SK-N-MC (cell line): ENCODE results near the gene MTCL1.

Experiments used
- DNase-seq: peaks from one replicate; pipeline ENCODE4 v3.0.0-alpha.2; 2011; ENCODE audit warnings: low read depth, low spot score
- H3K27ac ChIP-seq: fragments of 200-600 bp; sonication (generic); 2 replicates; pipeline ENCODE4 v1.5.1; 2016; ENCODE audit warnings: mixed run types
- H3K36me3 ChIP-seq: fragments of 200-600 bp; sonication (generic); 2 replicates; pipeline ENCODE4 v1.6.1; 2017; ENCODE audit warnings: antibody characterized with exemption, low read length, mixed read lengths; ENCODE audit not compliant: insufficient read depth
- H3K4me3 ChIP-seq: fragments of 200-600 bp; sonication (generic); 2 replicates; pipeline ENCODE4 v1.5.1; 2016
- H3K9ac ChIP-seq: fragments of 200-600 bp; sonication (generic); 2 replicates; pipeline ENCODE4 v1.8.0; 2017; ENCODE audit warnings: mixed run types, mixed read lengths; ENCODE audit not compliant: insufficient read length
- H3K9me3 ChIP-seq: fragments of 200-600 bp; sonication (generic); 2 replicates; pipeline ENCODE4 v1.6.1; 2017; ENCODE audit warnings: low read depth, mild to moderate bottlenecking, antibody characterized with exemption, low read length, moderate library complexity, mixed read lengths
- EZH2 ChIP-seq: fragments of 200-600 bp; sonication (generic); IDR thresholded peaks from one replicate; pipeline ENCODE4 v1.6.1; 2017; ENCODE audit warnings: antibody characterized with exemption
- FOXP2 ChIP-seq: optimal IDR thresholded peaks from 2 replicates; pipeline ENCODE3; 2011; ENCODE audit warnings: mild to moderate bottlenecking, moderate library complexity; ENCODE audit not compliant: insufficient read depth; ENCODE audit errors: extremely low read length, control extremely low read depth
- POLR2AphosphoS5 ChIP-seq: IDR thresholded peaks from 2 replicates; pipeline ENCODE4 v1.6.1; 2012; ENCODE audit warnings: mild to moderate bottlenecking, low read depth, low read length, borderline replicate concordance

MTCL1 gene

DNA sequence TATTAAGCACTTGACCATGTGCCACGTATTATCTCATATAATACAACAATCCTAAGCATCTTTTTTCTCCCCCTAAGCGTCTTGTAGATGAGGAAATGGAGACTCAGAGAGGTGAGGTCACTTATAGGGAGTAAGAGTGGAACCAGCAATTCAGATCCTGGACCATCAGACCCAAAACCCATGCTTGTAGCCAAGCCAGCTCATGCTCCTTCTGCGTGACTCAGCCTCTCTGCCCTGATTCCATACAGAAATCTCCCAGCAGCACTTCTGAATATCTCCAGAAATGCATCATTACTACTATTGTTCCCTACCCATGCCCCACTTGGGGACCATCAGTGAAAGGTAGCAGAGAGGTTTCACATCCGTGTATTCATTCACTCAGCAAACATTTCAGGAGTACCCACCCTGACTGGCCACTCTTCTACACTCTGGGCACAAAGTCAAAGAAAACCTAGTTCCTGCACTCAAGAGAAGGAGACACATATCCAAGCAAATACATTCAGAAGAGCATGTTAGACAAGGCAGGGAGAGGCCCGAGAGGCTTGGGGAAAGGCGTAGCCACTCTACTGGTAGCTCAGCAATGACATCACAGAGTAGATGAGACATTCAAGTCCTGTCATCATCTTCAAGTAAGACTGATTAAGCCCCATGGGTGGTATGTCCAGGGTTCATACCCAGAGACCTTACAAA lies 141.9 kb downstream of the MTCL1 start:
- DNase-seq = no peak
- no peak overlapping the region for H3K9ac ChIP-seq
- no peaks in the 10 kb centered on the region for H3K36me3 ChIP-seq
- no peak for TF ChIP-seq EZH2
- no peak for TF ChIP-seq FOXP2
- TF ChIP-seq POLR2AphosphoS5 = no peak
- no peaks in the 10 kb centered on the region for H3K9me3 ChIP-seq
- no peak overlapping the region for H3K4me3 ChIP-seq
- no peak overlapping the region for H3K27ac ChIP-seq

GRCh38 chr18:8847900-8848299 lies 142.5 kb downstream of the MTCL1 start:
- no peak for DNase-seq
- H3K27ac ChIP-seq = no peak overlapping the region
- no peaks in the 10 kb centered on the region for H3K36me3 ChIP-seq
- no peak overlapping the region for H3K4me3 ChIP-seq
- TF ChIP-seq POLR2AphosphoS5 = no peak
- TF ChIP-seq FOXP2 = no peak
- no peak for TF ChIP-seq EZH2
- no peaks in the 10 kb centered on the region for H3K9me3 ChIP-seq
- H3K9ac ChIP-seq = no peak overlapping the region

- no peak overlapping the region for H3K9ac ChIP-seq
- no peak overlapping the region for H3K27ac ChIP-seq
- no peaks in the 10 kb centered on the region for H3K36me3 ChIP-seq
- H3K9me3 ChIP-seq = no peaks in the 10 kb centered on the region
- no peak for TF ChIP-seq EZH2
- TF ChIP-seq FOXP2 = no peak
- no peak for TF ChIP-seq POLR2AphosphoS5
- no peak overlapping the region for H3K4me3 ChIP-seq
- no peak for DNase-seq
Measured at GRCh38 chr18:8848541-8848940, 143.2 kb downstream of the MTCL1 start.

GRCh38 chr18:8849696-8850095 lies 144.3 kb downstream of the MTCL1 start:
- Histone ChIP-seq H3K9me3 (no peaks in the 10 kb centered on the region), H3K27ac (no peak overlapping the region), H3K9ac (no peak overlapping the region), H3K36me3 (no peaks in the 10 kb centered on the region), H3K4me3 (no peak overlapping the region)
- no peak for DNase-seq
- TF ChIP-seq POLR2AphosphoS5 = no peak
- no peak for TF ChIP-seq EZH2
- no peak for TF ChIP-seq FOXP2

GRCh38 chr18:8851659-8852058 lies 146.3 kb downstream of the MTCL1 start:
- no peak overlapping the region for H3K9ac ChIP-seq
- H3K27ac ChIP-seq = no peak overlapping the region
- no peaks in the 10 kb centered on the region for H3K36me3 ChIP-seq
- no peak for DNase-seq
- no peaks in the 10 kb centered on the region for H3K9me3 ChIP-seq
- no peak overlapping the region for H3K4me3 ChIP-seq
- TF ChIP-seq EZH2 = no peak
- TF ChIP-seq POLR2AphosphoS5 = no peak
- TF ChIP-seq FOXP2 = no peak

DNA sequence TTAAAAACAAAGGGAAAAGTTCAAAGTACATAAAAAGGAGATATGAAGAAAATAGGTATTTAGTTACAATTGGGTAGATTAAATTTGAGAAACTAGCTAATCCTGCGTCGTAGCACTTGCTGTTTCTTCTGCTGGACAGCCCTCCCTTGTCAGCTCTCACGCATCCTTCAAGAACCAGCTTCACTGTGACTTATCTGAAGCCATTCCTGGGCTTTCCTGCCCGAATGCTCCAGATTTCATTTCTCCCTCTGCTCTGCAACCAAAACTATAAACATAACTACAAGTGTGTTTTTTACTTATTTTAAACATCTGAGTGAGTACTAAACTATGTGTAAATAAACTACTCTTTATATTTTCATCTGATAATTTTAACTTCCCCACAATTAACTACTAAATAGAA lies 149.2 kb downstream of the MTCL1 start:
- TF ChIP-seq EZH2 = no peak
- no peak for TF ChIP-seq FOXP2
- TF ChIP-seq POLR2AphosphoS5 = no peak
- H3K4me3 ChIP-seq = no peak overlapping the region
- DNase-seq = no peak
- H3K36me3 ChIP-seq = no peaks in the 10 kb centered on the region
- H3K9ac ChIP-seq = no peak overlapping the region
- H3K27ac ChIP-seq = no peak overlapping the region
- H3K9me3 ChIP-seq = no peaks in the 10 kb centered on the region

GRCh38 chr18:8854962-8855361 lies 149.6 kb downstream of the MTCL1 start:
- TF ChIP-seq FOXP2 (no peak), POLR2AphosphoS5 (no peak), EZH2 (no peak)
- Histone ChIP-seq H3K9ac (no peak overlapping the region), H3K36me3 (no peaks in the 10 kb centered on the region), H3K9me3 (no peaks in the 10 kb centered on the region), H3K27ac (no peak overlapping the region), H3K4me3 (no peak overlapping the region)
- no peak for DNase-seq

DNA sequence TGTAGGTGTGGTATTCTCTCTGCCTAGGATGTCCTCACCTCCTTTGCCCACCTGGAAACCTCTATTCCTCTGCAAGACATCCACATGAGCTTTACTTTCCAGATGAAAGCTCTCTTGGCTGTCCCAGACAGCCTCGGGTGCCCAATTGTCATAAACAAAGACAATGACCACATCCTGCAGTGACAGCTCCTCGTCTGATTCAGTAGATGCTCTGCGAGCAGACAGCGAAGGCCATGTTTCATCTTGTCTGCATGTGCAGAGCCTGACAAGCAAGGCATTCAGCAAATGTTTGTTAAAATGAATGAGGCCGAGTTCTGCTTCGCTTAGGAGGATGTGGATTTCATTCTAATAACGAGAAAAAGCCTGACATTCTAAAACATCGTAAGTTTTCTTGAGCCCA lies 150.9 kb downstream of the MTCL1 start:
- no peak overlapping the region for H3K9ac ChIP-seq
- TF ChIP-seq POLR2AphosphoS5 (no peak), FOXP2 (no peak)

DNA sequence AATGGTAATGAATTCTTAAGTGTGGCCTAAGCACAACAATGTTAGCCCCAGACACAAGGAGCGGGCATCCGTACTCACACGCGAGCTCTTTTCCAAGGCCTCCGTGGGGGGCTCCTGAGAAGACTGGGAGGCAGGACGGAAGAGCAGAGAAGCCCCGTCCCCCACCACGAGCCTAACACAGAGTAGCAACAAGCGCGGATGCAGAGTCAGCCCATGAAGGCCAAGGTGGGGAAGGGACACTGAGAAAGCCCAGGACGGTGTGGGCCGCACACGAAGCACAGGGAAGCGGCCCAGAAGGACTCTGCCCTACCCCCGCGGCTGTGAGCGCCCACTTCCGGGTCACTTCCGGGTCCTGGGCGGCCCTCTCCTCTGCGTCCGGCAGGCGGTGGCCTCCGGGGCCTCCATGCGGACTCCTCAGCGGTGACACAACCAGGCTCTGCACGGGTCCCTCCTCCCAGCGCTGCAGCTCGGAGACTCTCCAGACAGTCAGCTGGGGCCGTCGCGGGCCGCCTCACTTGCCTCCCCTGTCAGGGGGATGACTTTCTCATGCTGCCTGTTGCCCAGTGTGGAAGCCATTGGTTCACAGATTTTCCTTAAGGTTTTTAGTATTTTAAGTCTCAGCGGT lies 151.5 kb downstream of the MTCL1 start:
- DNase-seq = no peak
- Histone ChIP-seq H3K9me3 (no peaks in the 10 kb centered on the region), H3K27ac (no peak overlapping the region), H3K36me3 (no peaks in the 10 kb centered on the region), H3K4me3 (no peak overlapping the region), H3K9ac (no peak overlapping the region)
- TF ChIP-seq POLR2AphosphoS5 = no peak
- TF ChIP-seq FOXP2 = no peak
- TF ChIP-seq EZH2 = no peak

More for the DNA sequence above, 150.9 kb downstream of the MTCL1 start:
- H3K9me3 ChIP-seq = no peaks in the 10 kb centered on the region
- no peak for DNase-seq
- H3K36me3 ChIP-seq = no peaks in the 10 kb centered on the region
- H3K27ac ChIP-seq = no peak overlapping the region
- H3K4me3 ChIP-seq = no peak overlapping the region
